GM19025 (cell line): ENCODE results near the gene KCNMB1.
"Not testable (repeated sequence)": the region's sequence is repeated elsewhere in the genome, so short reads cannot be mapped to it uniquely, and the experiment has no call there.

Experiments
- ATAC-seq: cut with Tn5 transposase; IDR thresholded peaks from one replicate; pipeline ENCODE4 v1.9.1; 2021; ENCODE audit warnings: mild to moderate bottlenecking, low read depth, moderate library complexity; ENCODE audit not compliant: unreplicated experiment

KCNMB1 gene

GRCh38 chr5:170380361-170380951 is 8.7 kb downstream of the KCNMB1 start:
- no peak for ATAC-seq

- no peak for ATAC-seq
Measured at GRCh38 chr5:170378740-170379139, 10.4 kb downstream of the KCNMB1 start.

GRCh38 chr5:170377027-170377426 is 12.1 kb downstream of the KCNMB1 start:
- no peak for ATAC-seq

- not testable (repeated sequence) for ATAC-seq
Measured at GRCh38 chr5:170376526-170376925, 12.6 kb downstream of the KCNMB1 start.

GRCh38 chr5:170375283-170375682 is 13.9 kb downstream of the KCNMB1 start:
- ATAC-seq: no peak

- ATAC-seq: no peak
Measured at GRCh38 chr5:170372971-170373370, 16.2 kb downstream of the KCNMB1 start.

- ATAC-seq: no peak
Measured at GRCh38 chr5:170368586-170368985, 20.6 kb downstream of the KCNMB1 start.

- ATAC-seq: no peak
Measured at GRCh38 chr5:170366276-170366675, 22.9 kb downstream of the KCNMB1 start.

- ATAC-seq: no peak
Measured at GRCh38 chr5:170365831-170366230, 23.3 kb downstream of the KCNMB1 start.

GRCh38 chr5:170365011-170365410 is 24.2 kb downstream of the KCNMB1 start:
- ATAC-seq: no peak

- ATAC-seq: no peak
Measured at GRCh38 chr5:170363671-170364070, 25.5 kb downstream of the KCNMB1 start.

GRCh38 chr5:170362656-170363055 is 26.5 kb downstream of the KCNMB1 start:
- ATAC-seq: no peak

GRCh38 chr5:170362102-170362501 is 27.1 kb downstream of the KCNMB1 start:
- no peak for ATAC-seq

GRCh38 chr5:170361616-170362015 is 27.6 kb downstream of the KCNMB1 start:
- ATAC-seq: no peak

- ATAC-seq: no peak
Measured at GRCh38 chr5:170361116-170361515, 28.1 kb downstream of the KCNMB1 start.

- ATAC-seq: no peak
Measured at GRCh38 chr5:170360709-170361108, 28.5 kb downstream of the KCNMB1 start.

- no peak for ATAC-seq
Measured at GRCh38 chr5:170357955-170358444, 31.2 kb downstream of the KCNMB1 start.

- ATAC-seq: no peak
Measured at GRCh38 chr5:170355601-170356098, 33.5 kb downstream of the KCNMB1 start.

- ATAC-seq: no peak
Measured at GRCh38 chr5:170353961-170354360, 35.2 kb downstream of the KCNMB1 start.

GRCh38 chr5:170353011-170353761 is 36.0 kb downstream of the KCNMB1 start:
- ATAC-seq: no peak

- ATAC-seq: no peak
Measured at GRCh38 chr5:170348137-170348633, 41.0 kb downstream of the KCNMB1 start.
